IgD-negative memory B cell (primary cell): Measurements from ENCODE around the gene MAP3K7. TPM values are rescaled to one million over a fixed set of nuclear protein-coding genes. Genes with fewer than 3 reads are reported as not detected.
"Not testable (repeated sequence)": the region's sequence is repeated elsewhere in the genome, so short reads cannot be mapped to it uniquely, and the experiment has no call there.

Source experiments
- H3K27ac Mint-ChIP-seq, 3 donors: one replicate each; pipeline ENCODE4 v1.8.0; 2020 to 2022; ENCODE audit warnings: mild to moderate bottlenecking in 3 of 3, mixed read lengths in 3 of 3, moderate library complexity in 1 of 3
- H3K27me3 Mint-ChIP-seq: one replicate; pipeline ENCODE4 v1.8.0; 2021; ENCODE audit warnings: mixed read lengths
- H3K36me3 Mint-ChIP-seq: one replicate; pipeline ENCODE4 v1.8.0; 2020; ENCODE audit warnings: mild to moderate bottlenecking, mixed read lengths
- H3K4me1 Mint-ChIP-seq, 3 donors: one replicate each; pipeline ENCODE4 v1.8.0; 2020 to 2022; ENCODE audit warnings: mixed read lengths in 3 of 3, mild to moderate bottlenecking in 1 of 3
- H3K4me3 Mint-ChIP-seq, 4 donors: one replicate each; pipeline ENCODE4 v1.8.0; 2020 to 2022; ENCODE audit warnings: mild to moderate bottlenecking in 4 of 4, mixed read lengths in 4 of 4, moderate library complexity in 3 of 4
- H3K9me3 Mint-ChIP-seq, 3 donors: one replicate each; pipeline ENCODE4 v1.8.0; 2020 to 2021; ENCODE audit warnings: mixed read lengths in 3 of 3, mild to moderate bottlenecking in 1 of 3
- polyA plus RNA-seq: library from polyadenylated mRNA; unstranded; fragments of 300-500 nt; fragmentation: Illumina TruSeq; gene quantifications from one replicate; pipeline ENCODE4 v1.2.3, GENCODE V29; 2021

The MAP3K7 gene
- polyA plus RNA-seq, 1 donor from 2014 or later: 22.3 TPM

GRCh38 chr6:90595854-90596253 is 9.0 kb upstream of the MAP3K7 start:
- no peaks in the 10 kb centered on the region for H3K9me3 Mint-ChIP-seq
- H3K36me3 Mint-ChIP-seq: no peaks in the 10 kb centered on the region
- H3K4me1 Mint-ChIP-seq: peaks cover 0 to 2% (median 0%) of the 10 kb centered on the region in 3 donors
- H3K27me3 Mint-ChIP-seq: peaks cover 14% of the 10 kb centered on the region
- no peak overlapping the region for H3K4me3 Mint-ChIP-seq
- H3K27ac Mint-ChIP-seq: no peak overlapping the region

GRCh38 chr6:90586546-90586835 is 381 bp downstream of the MAP3K7 start:
- Mint-ChIP-seq H3K9me3 (no peaks in the 10 kb centered on the region), H3K27ac (peak overlapping the region; percentile 94 to 100 (median 99)), H3K4me1 (peaks cover 24 to 40% (median 37%) of the 10 kb centered on the region in 3 donors), H3K27me3 (peaks cover 2% of the 10 kb centered on the region), H3K36me3 (no peaks in the 10 kb centered on the region), H3K4me3 (peak overlapping the region; percentile 88 to 99 (median 96))

- H3K4me3 Mint-ChIP-seq: peak overlapping the region; percentile 13 to 99 (median 64)
- peak overlapping the region in 1 of 3 donors; percentile 61 for H3K27ac Mint-ChIP-seq
- no peaks in the 10 kb centered on the region for H3K9me3 Mint-ChIP-seq
- peaks cover 24 to 41% (median 39%) of the 10 kb centered on the region in 3 donors for H3K4me1 Mint-ChIP-seq
- H3K36me3 Mint-ChIP-seq: no peaks in the 10 kb centered on the region
- H3K27me3 Mint-ChIP-seq: no peaks in the 10 kb centered on the region
Measured at GRCh38 chr6:90584636-90585255, 2.1 kb downstream of the MAP3K7 start.

- Mint-ChIP-seq H3K9me3 (no peaks in the 10 kb centered on the region), H3K36me3 (no peaks in the 10 kb centered on the region), H3K27me3 (no peaks in the 10 kb centered on the region), H3K27ac (peak overlapping the region in 1 of 3 donors; percentile 61), H3K4me3 (peak overlapping the region in 3 of 4 donors; percentile 65 to 79 (median 70)), H3K4me1 (peaks cover 24 to 46% (median 41%) of the 10 kb centered on the region in 3 donors)
Measured at GRCh38 chr6:90583836-90584481, 2.9 kb downstream of the MAP3K7 start.

- Mint-ChIP-seq H3K4me1 (peaks cover 24 to 46% (median 41%) of the 10 kb centered on the region in 3 donors), H3K9me3 (no peaks in the 10 kb centered on the region), H3K36me3 (no peaks in the 10 kb centered on the region), H3K4me3 (peak overlapping the region in 2 of 4 donors; percentile 20 to 70), H3K27ac (peak overlapping the region in 2 of 3 donors; percentile 31 to 52), H3K27me3 (no peaks in the 10 kb centered on the region)
Measured at GRCh38 chr6:90583179-90583835, 3.6 kb downstream of the MAP3K7 start.

- H3K4me1 Mint-ChIP-seq: peaks cover 19 to 40% (median 33%) of the 10 kb centered on the region in 3 donors
- no peaks in the 10 kb centered on the region for H3K27me3 Mint-ChIP-seq
- no peaks in the 10 kb centered on the region for H3K9me3 Mint-ChIP-seq
- no peaks in the 10 kb centered on the region for H3K36me3 Mint-ChIP-seq
- H3K4me3 Mint-ChIP-seq: no peak overlapping the region
- H3K27ac Mint-ChIP-seq: no peak overlapping the region
Measured at GRCh38 chr6:90581146-90581545, 5.7 kb downstream of the MAP3K7 start.

GRCh38 chr6:90578894-90579549 is 7.8 kb downstream of the MAP3K7 start:
- no peaks in the 10 kb centered on the region for H3K27me3 Mint-ChIP-seq
- peaks cover 12 to 27% (median 21%) of the 10 kb centered on the region in 3 donors for H3K4me1 Mint-ChIP-seq
- no peak overlapping the region for H3K27ac Mint-ChIP-seq
- no peak overlapping the region for H3K4me3 Mint-ChIP-seq
- no peaks in the 10 kb centered on the region for H3K9me3 Mint-ChIP-seq
- no peaks in the 10 kb centered on the region for H3K36me3 Mint-ChIP-seq

GRCh38 chr6:90575267-90575666 is 11.6 kb downstream of the MAP3K7 start:
- H3K4me1 Mint-ChIP-seq: peaks cover 6 to 17% (median 9%) of the 10 kb centered on the region in 3 donors
- H3K27me3 Mint-ChIP-seq: no peaks in the 10 kb centered on the region
- no peaks in the 10 kb centered on the region for H3K9me3 Mint-ChIP-seq
- H3K36me3 Mint-ChIP-seq: peaks cover 2% of the 10 kb centered on the region
- H3K4me3 Mint-ChIP-seq: no peak overlapping the region
- H3K27ac Mint-ChIP-seq: no peak overlapping the region

- no peaks in the 10 kb centered on the region for H3K9me3 Mint-ChIP-seq
- no peaks in the 10 kb centered on the region for H3K27me3 Mint-ChIP-seq
- peaks cover 2% of the 10 kb centered on the region for H3K36me3 Mint-ChIP-seq
- H3K4me3 Mint-ChIP-seq: no peak overlapping the region
- no peak overlapping the region for H3K27ac Mint-ChIP-seq
- peaks cover 6 to 14% (median 13%) of the 10 kb centered on the region in 3 donors for H3K4me1 Mint-ChIP-seq
Measured at GRCh38 chr6:90574610-90575009, 12.3 kb downstream of the MAP3K7 start.

GRCh38 chr6:90573624-90574023 is 13.2 kb downstream of the MAP3K7 start:
- Mint-ChIP-seq H3K27ac (no peak overlapping the region), H3K4me1 (peaks cover 6 to 13% (median 9%) of the 10 kb centered on the region in 3 donors), H3K9me3 (no peaks in the 10 kb centered on the region), H3K27me3 (no peaks in the 10 kb centered on the region), H3K36me3 (peaks cover 2% of the 10 kb centered on the region), H3K4me3 (no peak overlapping the region)

- H3K36me3 Mint-ChIP-seq: peaks cover 2% of the 10 kb centered on the region
- no peak overlapping the region for H3K27ac Mint-ChIP-seq
- H3K4me3 Mint-ChIP-seq: no peak overlapping the region
- no peaks in the 10 kb centered on the region for H3K9me3 Mint-ChIP-seq
- no peaks in the 10 kb centered on the region for H3K27me3 Mint-ChIP-seq
- H3K4me1 Mint-ChIP-seq: peaks cover 6 to 13% (median 9%) of the 10 kb centered on the region in 3 donors
Measured at GRCh38 chr6:90572856-90573255, 14.0 kb downstream of the MAP3K7 start.

GRCh38 chr6:90569223-90569622 is 17.6 kb downstream of the MAP3K7 start:
- Mint-ChIP-seq H3K4me1 (peaks cover 8 to 15% (median 9%) of the 10 kb centered on the region in 3 donors), H3K27me3 (no peaks in the 10 kb centered on the region), H3K36me3 (peaks cover 8% of the 10 kb centered on the region), H3K9me3 (no peaks in the 10 kb centered on the region), H3K4me3 (no peak overlapping the region), H3K27ac (no peak overlapping the region)

- not testable (repeated sequence) for H3K9me3 Mint-ChIP-seq
- peaks cover 13% of the 10 kb centered on the region for H3K36me3 Mint-ChIP-seq
Measured at GRCh38 chr6:90567682-90568081, 19.2 kb downstream of the MAP3K7 start.

GRCh38 chr6:90562341-90562740 is 24.5 kb downstream of the MAP3K7 start:
- not testable (repeated sequence) for H3K36me3 Mint-ChIP-seq, H3K27me3 Mint-ChIP-seq, H3K9me3 Mint-ChIP-seq, H3K27ac Mint-ChIP-seq
- Mint-ChIP-seq H3K4me3 (peak overlapping the region in 1 of 4 donors; percentile 8), H3K4me1 (peaks cover 0 to 12% (median 11%) of the 10 kb centered on the region in 3 donors)

More at GRCh38 chr6:90567682-90568081, 19.2 kb downstream of the MAP3K7 start:
- H3K4me3 Mint-ChIP-seq, H3K27ac Mint-ChIP-seq, H3K27me3 Mint-ChIP-seq: not testable (repeated sequence)
- peaks cover 0 to 18% (median 7%) of the 10 kb centered on the region in 3 donors for H3K4me1 Mint-ChIP-seq

- peaks cover 0 to 8% (median 5%) of the 10 kb centered on the region in 3 donors for H3K4me1 Mint-ChIP-seq
- H3K4me3 Mint-ChIP-seq: no peak overlapping the region
- H3K36me3 Mint-ChIP-seq: peaks cover 5% of the 10 kb centered on the region
Measured at GRCh38 chr6:90559931-90560330, 26.9 kb downstream of the MAP3K7 start.

More at GRCh38 chr6:90559931-90560330, 26.9 kb downstream of the MAP3K7 start:
- H3K9me3 Mint-ChIP-seq: no peaks in the 10 kb centered on the region
- H3K27ac Mint-ChIP-seq: peak overlapping the region in 1 of 3 donors; percentile 14
- H3K27me3 Mint-ChIP-seq: no peaks in the 10 kb centered on the region
